ENCODE measurements around the gene TXLNA.

DNA sequence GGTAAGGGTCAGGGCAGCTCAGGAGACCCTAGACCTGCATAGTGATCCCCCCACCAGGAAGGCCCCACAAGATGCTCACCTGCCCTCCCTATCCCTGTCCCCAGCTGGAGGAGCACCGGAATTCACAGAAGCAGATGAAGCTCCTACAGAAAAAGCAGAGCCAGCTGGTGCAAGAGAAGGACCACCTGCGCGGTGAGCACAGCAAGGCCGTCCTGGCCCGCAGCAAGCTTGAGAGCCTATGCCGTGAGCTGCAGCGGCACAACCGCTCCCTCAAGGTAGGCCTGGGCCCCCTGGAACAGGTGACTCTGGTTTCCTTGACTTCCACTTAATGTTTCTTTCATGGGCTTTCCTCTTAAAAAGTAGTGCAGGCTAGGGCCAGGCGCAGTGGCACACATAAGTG is 8.4 kb downstream of the TXLNA start:
- TF ChIP-seq BHLHE40 (IDR thresholded peaks at IDR 0.05; ENCODE audit: low read depth, low read length): no peak
- no peak for TF ChIP-seq POLR2A (IDR thresholded peaks at IDR 0.05; ENCODE audit: low read length)
- no peak for TF ChIP-seq CTCF (IDR thresholded peaks at IDR 0.05)
- TF ChIP-seq CHD2 (IDR thresholded peaks at IDR 0.05; ENCODE audit: low read length, partially characterized antibody): no peak
- TF ChIP-seq RCOR1 (IDR thresholded peaks at IDR 0.05; ENCODE audit: low read depth, low read length): no peak
- TF ChIP-seq NR3C1 (IDR thresholded peaks at IDR 0.05): no peak

Data from A549 (cell line).